ENCODE results near the gene PRKCZ.
A peak's percentile ranks its signal among the peaks of the same experiment; 100 is the strongest.
"Not testable (repeated sequence)": the region's sequence is repeated elsewhere in the genome, so short reads cannot be mapped to it uniquely, and the experiment has no call there.

PRKCZ gene

GRCh38 chr1:2104621-2105427 lies 54.6 kb downstream of the PRKCZ start:
- DNase-seq = peak; percentile 65

- no peak for DNase-seq
Measured at GRCh38 chr1:2105781-2106524, 55.7 kb downstream of the PRKCZ start.

- no peak for DNase-seq
Measured at GRCh38 chr1:2106659-2107405, 56.6 kb downstream of the PRKCZ start.

- no peak for DNase-seq
Measured at GRCh38 chr1:2107586-2108212, 57.5 kb downstream of the PRKCZ start.

GRCh38 chr1:2108213-2108876 lies 58.1 kb downstream of the PRKCZ start:
- peak; percentile 72 for DNase-seq

- DNase-seq = no peak
Measured at GRCh38 chr1:2108877-2109580, 58.8 kb downstream of the PRKCZ start.

GRCh38 chr1:2109581-2110021 lies 59.4 kb downstream of the PRKCZ start:
- no peak for DNase-seq

- no peak for DNase-seq
Measured at GRCh38 chr1:2110191-2110737, 60.1 kb downstream of the PRKCZ start.

- DNase-seq = no peak
Measured at GRCh38 chr1:2110738-2111673, 60.8 kb downstream of the PRKCZ start.

- no peak for DNase-seq
Measured at GRCh38 chr1:2111674-2112035, 61.4 kb downstream of the PRKCZ start.

GRCh38 chr1:2112280-2112701 lies 62.1 kb downstream of the PRKCZ start:
- DNase-seq = no peak

GRCh38 chr1:2113620-2114135 lies 63.5 kb downstream of the PRKCZ start:
- DNase-seq = no peak

GRCh38 chr1:2114635-2115007 lies 64.4 kb downstream of the PRKCZ start:
- not testable (repeated sequence) for DNase-seq

GRCh38 chr1:2115008-2115641 lies 64.9 kb downstream of the PRKCZ start:
- no peak for DNase-seq

GRCh38 chr1:2115702-2116341 lies 65.6 kb downstream of the PRKCZ start:
- peak; percentile 69 for DNase-seq

- no peak for DNase-seq
Measured at GRCh38 chr1:2119886-2120285, 69.7 kb downstream of the PRKCZ start.

- DNase-seq = peak; percentile 62
Measured at GRCh38 chr1:2121101-2121691, 71.0 kb downstream of the PRKCZ start.

GRCh38 chr1:2121794-2122193 lies 71.6 kb downstream of the PRKCZ start:
- peak; percentile 54 for DNase-seq

Measured in eye (tissue), 1 donor.